Small intestine (tissue), 7 donors: ENCODE results near the gene LINGO1. TPM values are rescaled to one million over a fixed set of nuclear protein-coding genes. Genes with fewer than 3 reads are reported as not detected.

Source experiments
- DNase-seq, 2 donors: peaks; one replicate each; pipeline versions ENCODE4 v3.0.0 to v3.0.0-alpha.2; 2013
- FAIRE-seq: peaks from 2 replicates; lab custom pipeline; 2012; peaks lifted over from hg19 to GRCh38; lab: Jason Lieb, UNC
- H3K27ac ChIP-seq, 3 donors: one replicate each; pipeline ENCODE4 v1.5.1; 2013; ENCODE audit warnings: low read length in 2 of 3, mild to moderate bottlenecking in 2 of 3, control low read depth in 1 of 3, inconsistent platforms in 1 of 3, low read depth in 1 of 3, moderate library complexity in 1 of 3
- H3K27me3 ChIP-seq, 3 donors: one replicate each; pipeline ENCODE4 v1.6.1; 2013; ENCODE audit warnings: low read length in 3 of 3, inconsistent platforms in 1 of 3; ENCODE audit not compliant: control insufficient read depth in 3 of 3, insufficient read depth in 3 of 3
- H3K36me3 ChIP-seq, 3 donors: one replicate each; pipeline ENCODE4 v1.6.1; 2013; ENCODE audit warnings: low read length in 3 of 3, inconsistent platforms in 1 of 3, low read depth in 1 of 3, mild to moderate bottlenecking in 1 of 3, moderate library complexity in 1 of 3; ENCODE audit not compliant: control insufficient read depth in 3 of 3, insufficient read depth in 2 of 3
- H3K4me1 ChIP-seq, 3 donors: one replicate each; pipeline ENCODE4 v1.6.1; 2013; ENCODE audit warnings: low read length in 2 of 3, inconsistent platforms in 1 of 3, low read depth in 1 of 3, mild to moderate bottlenecking in 1 of 3, moderate library complexity in 1 of 3; ENCODE audit not compliant: control insufficient read depth in 3 of 3, insufficient read depth in 2 of 3
- H3K4me3 ChIP-seq, 3 donors: one replicate each; pipeline ENCODE4 v1.5.1; 2013; ENCODE audit warnings: low read length in 3 of 3, control low read depth in 1 of 3, inconsistent platforms in 1 of 3, low read depth in 1 of 3, mild to moderate bottlenecking in 1 of 3, moderate library complexity in 1 of 3
- H3K9me3 ChIP-seq, 2 donors: one replicate each; pipeline ENCODE4 v1.6.1; 2013; ENCODE audit warnings: low read depth in 1 of 2, low read length in 1 of 2; ENCODE audit not compliant: control insufficient read depth in 2 of 2, insufficient read depth in 1 of 2
- WGBS, 3 donors: extraction: QIAGEN DNeasy Blood & Tissue Kit; methylation state at CpG; one replicate each; pipeline ENCODE4 v1.1.7; 2013; 5-methylcytosine and 5-hydroxymethylcytosine counted together
- polyA plus RNA-seq, 4 donors: library from polyadenylated mRNA; stranded (reverse) in 3 of 4; unstranded in 1 of 4; fragments of 200-250 nt in 3 of 4; fragments of 120-200 nt in 1 of 4; gene quantifications; one replicate each; pipeline versions ENCODE4 v1.2.1 to v1.2.3, GENCODE V29; 2013
- donor health status: healthy with polysubstance abuse.
- donor health status: control.
- donor health status: control.
- donor health status: Bipolar disorder and iron deficiency.
- donor health status: healthy.

LINGO1 gene
- polyA plus RNA-seq, 4 donors, result 4.5 to 6.1 TPM; not detected in 2

DNA sequence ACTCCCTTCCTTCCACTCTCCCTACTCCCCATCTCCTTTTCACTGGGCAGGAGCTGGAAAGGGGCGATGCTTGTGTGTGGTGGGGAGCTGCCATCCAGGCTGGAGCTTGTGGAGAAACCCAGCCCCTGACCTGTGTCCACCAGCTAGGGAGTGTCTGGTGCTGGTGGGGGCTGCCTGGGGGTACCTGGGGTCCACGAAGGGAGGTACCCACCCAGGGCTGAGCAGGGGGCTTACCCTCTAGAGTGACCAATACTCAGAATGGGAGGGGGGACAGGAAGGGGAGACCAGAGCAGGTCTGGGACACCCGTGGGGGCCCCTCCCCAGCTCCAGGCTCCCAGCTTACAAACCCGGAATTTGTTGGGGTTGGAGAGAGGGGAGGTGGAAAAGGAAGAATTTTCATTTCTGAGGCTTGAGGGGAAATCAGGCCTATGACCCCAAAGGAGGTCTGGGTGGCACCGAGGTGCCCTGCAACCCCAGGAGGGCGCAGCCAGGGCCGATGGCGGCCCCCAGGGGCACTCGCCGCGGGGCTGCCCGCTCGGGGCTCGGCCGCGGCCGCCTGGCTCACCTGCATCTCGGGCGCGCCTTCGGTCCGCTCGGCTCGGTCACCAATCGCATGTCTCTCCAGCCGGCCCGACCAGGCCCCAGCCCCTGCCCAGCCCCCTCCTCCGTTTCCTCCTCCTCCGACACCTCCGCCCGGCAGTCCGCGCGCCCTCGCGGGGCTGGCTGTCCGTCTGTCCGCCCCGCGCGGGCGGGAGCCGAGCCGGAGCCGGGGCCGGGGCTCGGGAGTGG is 773 bp downstream of the LINGO1 start:
- DNase-seq (peak in 1 of 2 donors; percentile 28), FAIRE-seq (no peak)
- peak overlapping the region in 2 of 3 donors; percentile 30 to 39 for H3K4me3 ChIP-seq
- H3K27ac ChIP-seq, result no peak overlapping the region
- WGBS, 3 donors, result 3 to 7% (median 5%) methylated on average over 22 to 47 of the region's 47 CpGs
- no peaks in the 10 kb centered on the region for H3K9me3 ChIP-seq
- H3K36me3 ChIP-seq, result no peaks in the 10 kb centered on the region
- peaks cover 0 to 11% (median 0%) of the 10 kb centered on the region in 3 donors for H3K4me1 ChIP-seq
- H3K27me3 ChIP-seq, result peaks cover 8 to 63% (median 11%) of the 10 kb centered on the region in 3 donors

DNA sequence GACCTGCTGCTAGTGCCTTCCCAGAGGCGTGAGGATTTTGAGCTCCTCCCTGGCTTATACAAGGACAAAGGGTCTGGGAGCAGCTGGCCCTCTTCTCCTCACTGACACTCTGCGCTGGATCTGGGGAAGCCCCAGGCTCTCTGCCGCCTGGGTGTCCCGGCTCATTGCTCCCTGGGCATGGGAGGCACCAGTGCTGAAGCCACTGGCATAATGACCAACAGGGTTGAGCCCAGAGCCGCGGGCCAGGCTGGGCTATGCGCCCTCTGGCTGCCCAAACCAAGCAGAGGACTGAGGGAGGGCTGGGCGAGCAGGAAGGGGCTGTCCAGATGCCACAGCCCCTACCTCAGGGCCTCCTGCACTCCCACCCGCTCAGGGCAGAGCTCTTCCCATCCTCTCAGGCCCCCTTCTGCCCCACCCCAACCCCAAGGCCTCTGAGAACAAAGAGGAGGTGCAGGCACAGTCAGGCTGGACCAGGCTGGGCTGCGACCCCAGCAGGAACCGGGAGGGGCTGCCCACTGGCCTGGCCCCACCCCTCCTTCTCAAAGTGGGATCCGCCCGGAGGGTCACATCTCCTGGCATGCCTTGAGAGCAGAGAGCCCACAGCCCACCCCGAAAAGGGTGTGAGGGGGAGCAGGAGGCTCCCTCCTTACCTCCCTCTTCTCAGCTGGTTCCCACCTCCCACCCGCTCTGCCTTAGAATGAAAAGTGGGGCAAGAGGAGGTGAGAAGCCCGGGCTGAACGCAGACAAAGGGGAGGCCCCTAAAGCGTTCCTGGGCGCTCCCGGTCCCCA is 1.6 kb downstream of the LINGO1 start:
- Histone ChIP-seq H3K4me1 (peaks cover 0 to 11% (median 0%) of the 10 kb centered on the region in 3 donors), H3K9me3 (no peaks in the 10 kb centered on the region), H3K36me3 (no peaks in the 10 kb centered on the region), H3K4me3 (peak overlapping the region in 1 of 3 donors; percentile 30), H3K27me3 (peaks cover 8 to 60% (median 11%) of the 10 kb centered on the region in 3 donors), H3K27ac (no peak overlapping the region)
- DNase-seq, result no peak
- FAIRE-seq, result no peak
- WGBS, 3 donors, result 13 to 34% (median 19%) methylated on average over 16 to 20 of the region's 20 CpGs

DNA sequence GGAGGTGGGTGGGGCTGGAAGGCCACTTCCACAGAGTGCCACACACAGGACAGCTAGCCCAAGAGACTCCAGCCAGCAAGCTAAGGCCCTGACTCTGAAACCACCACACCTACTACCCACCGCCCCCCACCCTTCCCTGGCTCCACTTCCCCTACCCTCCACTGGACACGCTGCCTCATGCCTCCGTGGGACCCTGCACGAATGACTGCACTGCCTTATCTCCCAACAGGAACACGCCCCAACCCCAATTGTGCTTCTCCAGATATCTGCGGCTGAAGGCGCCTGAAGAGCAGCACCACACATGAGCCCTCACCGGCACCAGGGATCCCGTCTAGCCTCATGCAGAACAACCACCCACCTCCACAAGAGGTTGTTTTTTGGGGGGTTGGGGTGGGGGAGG is 2.7 kb downstream of the LINGO1 start:
- FAIRE-seq, result no peak
- H3K9me3 ChIP-seq, result no peaks in the 10 kb centered on the region
- no peak overlapping the region for H3K27ac ChIP-seq
- no peaks in the 10 kb centered on the region for H3K36me3 ChIP-seq
- peaks cover 8 to 49% (median 10%) of the 10 kb centered on the region in 3 donors for H3K27me3 ChIP-seq
- no peak for DNase-seq
- no peak overlapping the region for H3K4me3 ChIP-seq
- peaks cover 0 to 11% (median 0%) of the 10 kb centered on the region in 3 donors for H3K4me1 ChIP-seq
- WGBS, 3 donors, result 23 to 65% (median 62%) methylated on average over 7 to 9 of the region's 9 CpGs

DNA sequence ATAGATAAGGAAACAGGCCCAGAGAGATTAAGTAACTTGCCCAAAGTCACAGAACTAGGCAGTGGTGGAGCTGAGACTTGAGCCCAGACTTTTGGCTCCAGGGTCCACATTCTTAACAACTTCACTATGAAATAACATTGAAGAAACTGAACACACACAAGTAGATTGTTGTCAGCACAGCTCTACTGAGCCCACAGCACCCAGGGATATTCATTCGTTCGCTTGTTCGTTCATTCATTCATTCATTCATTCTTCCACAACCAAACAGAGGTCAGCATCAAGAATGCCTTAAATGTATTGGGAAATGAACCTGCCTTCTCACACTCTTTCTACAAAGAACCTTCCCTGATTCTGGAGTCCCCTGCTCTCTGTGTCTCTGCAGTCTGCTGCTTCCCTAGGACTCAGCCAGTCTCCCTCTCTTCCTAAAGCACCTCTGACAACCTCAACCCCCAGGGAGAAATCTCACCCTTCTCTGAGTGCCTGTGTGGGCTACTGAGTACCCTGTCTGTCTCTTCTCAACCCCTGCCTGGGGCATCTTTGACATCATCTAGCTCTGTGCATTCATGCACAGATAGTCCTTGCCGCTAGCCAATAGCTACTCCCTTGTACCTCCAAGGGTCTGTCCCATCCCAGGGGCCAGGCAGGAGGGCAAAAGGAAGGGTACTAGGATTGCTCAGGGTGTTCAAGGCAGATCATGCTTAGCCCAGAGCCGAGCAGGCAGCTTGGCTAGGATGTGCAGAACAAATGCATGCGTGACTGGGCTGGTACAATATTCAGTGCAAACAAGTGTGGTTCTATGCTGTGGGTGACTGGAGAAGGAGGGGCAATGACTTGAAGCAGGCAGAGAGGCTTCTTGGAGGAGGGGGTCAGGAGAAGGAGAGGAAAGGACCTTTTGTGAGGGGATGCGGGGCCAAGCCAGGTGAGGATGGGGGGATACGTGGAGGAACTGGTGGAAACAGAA is 3.4 kb downstream of the LINGO1 start:
- FAIRE-seq, result no peak
- Histone ChIP-seq H3K27ac (no peak overlapping the region), H3K9me3 (no peaks in the 10 kb centered on the region), H3K4me3 (no peak overlapping the region), H3K36me3 (no peaks in the 10 kb centered on the region), H3K4me1 (peaks cover 0 to 11% (median 0%) of the 10 kb centered on the region in 3 donors), H3K27me3 (peaks cover 8 to 44% (median 9%) of the 10 kb centered on the region in 3 donors)
- 81 to 82% (median 81%) methylated on average over 8 of the region's 8 CpGs for WGBS, 3 donors
- no peak for DNase-seq

DNA sequence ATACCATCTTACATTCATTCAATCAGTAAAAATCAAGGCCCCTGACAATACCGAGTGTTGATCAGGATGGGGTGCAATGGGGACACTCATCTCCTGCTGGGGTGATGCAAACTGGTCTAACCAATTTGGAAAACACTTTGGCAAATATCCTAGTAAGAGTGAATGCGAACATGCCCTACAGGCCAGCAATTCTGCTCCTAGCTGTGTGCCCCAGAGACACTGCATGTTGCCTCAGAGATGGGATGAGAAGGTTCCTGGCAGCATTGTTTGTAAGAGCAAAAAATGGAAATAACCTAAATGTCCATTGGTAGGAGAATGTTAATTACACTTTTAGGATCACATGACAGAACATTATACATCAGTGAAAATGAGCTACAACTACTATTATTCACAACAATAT is 4.7 kb downstream of the LINGO1 start:
- Histone ChIP-seq H3K36me3 (no peaks in the 10 kb centered on the region), H3K4me3 (no peak overlapping the region), H3K27ac (no peak overlapping the region), H3K27me3 (peaks cover 6 to 32% (median 7%) of the 10 kb centered on the region in 3 donors), H3K4me1 (peaks cover 0 to 1% (median 0%) of the 10 kb centered on the region in 3 donors), H3K9me3 (no peaks in the 10 kb centered on the region)
- DNase-seq (no peak), FAIRE-seq (no peak)
- WGBS, 3 donors, result 81 to 93% (median 91%) methylated on average over 2 of the region's 2 CpGs

DNA sequence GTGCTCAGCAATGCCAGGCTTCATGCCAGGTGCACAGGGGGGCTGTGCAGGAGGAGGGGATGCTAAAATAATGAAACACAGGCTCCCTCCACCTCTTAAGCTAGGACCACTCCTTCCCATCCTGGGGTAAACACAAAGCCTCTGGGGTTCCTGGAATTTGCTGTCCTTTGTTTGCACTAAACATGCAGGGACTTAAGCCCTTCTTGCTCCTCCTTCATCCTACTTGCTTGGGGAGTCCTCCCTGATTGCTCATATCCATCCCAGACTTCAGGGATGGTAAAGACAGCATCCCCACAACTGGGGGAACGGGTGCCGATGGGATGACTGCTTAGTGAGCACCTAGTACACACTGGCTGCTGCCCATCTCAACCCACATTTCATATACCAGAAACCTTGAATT is 5.1 kb downstream of the LINGO1 start:
- DNase-seq (no peak), FAIRE-seq (no peak)
- no peak overlapping the region for H3K4me3 ChIP-seq
- no peaks in the 10 kb centered on the region for H3K36me3 ChIP-seq
- H3K9me3 ChIP-seq, result no peaks in the 10 kb centered on the region
- no peak overlapping the region for H3K27ac ChIP-seq
- peaks cover 0 to 5% (median 0%) of the 10 kb centered on the region in 3 donors for H3K4me1 ChIP-seq
- WGBS, 3 donors, result 82 to 92% (median 91%) methylated on average over 2 of the region's 2 CpGs
- peaks cover 5 to 28% (median 7%) of the 10 kb centered on the region in 3 donors for H3K27me3 ChIP-seq

DNA sequence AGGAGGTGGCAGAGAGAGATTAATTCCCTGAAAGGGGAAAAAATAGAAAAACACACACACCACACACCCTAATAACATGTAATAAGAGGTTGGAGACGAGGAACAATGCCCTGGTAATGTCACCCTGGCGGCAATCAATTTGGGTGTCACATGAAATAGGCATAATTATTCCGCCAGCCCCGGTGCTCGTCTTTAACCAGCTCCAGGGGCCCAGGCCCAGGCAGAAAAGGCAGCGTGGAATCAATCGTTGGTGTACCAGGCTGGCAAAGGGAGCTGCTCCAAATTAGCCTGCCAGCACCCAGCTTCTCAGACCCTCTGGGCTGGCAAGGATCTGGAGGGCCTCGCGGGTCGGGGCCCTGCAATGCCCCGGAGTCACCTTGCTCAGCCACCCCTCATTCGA is 5.6 kb downstream of the LINGO1 start:
- DNase-seq (no peak), FAIRE-seq (no peak)
- Histone ChIP-seq H3K27ac (no peak overlapping the region), H3K4me1 (peaks cover 0 to 9% (median 0%) of the 10 kb centered on the region in 3 donors), H3K27me3 (peaks cover 5 to 26% (median 7%) of the 10 kb centered on the region in 3 donors), H3K9me3 (no peaks in the 10 kb centered on the region), H3K4me3 (no peak overlapping the region), H3K36me3 (no peaks in the 10 kb centered on the region)
- 73 to 79% (median 74%) methylated on average over 11 to 12 of the region's 12 CpGs for WGBS, 3 donors
